GM23338 (cell line): ENCODE data around the gene SUSD4. TPM values are rescaled to one million over a fixed set of nuclear protein-coding genes. Genes with fewer than 3 reads are reported as not detected.

Source experiments
- ATAC-seq: fragments of 200-7000 bp; cut with Tn5 transposase; 3 replicates; pipeline ENCODE4 v1.9.1; 2020
- DNase-seq: peaks from one replicate; pipeline ENCODE4 v3.0.0-alpha.2; 2015; ENCODE audit warnings: low spot score
- H2AFZ ChIP-seq: fragments of 200-600 bp; sonication (generic); 2 replicates; pipeline ENCODE4 v1.8.0; 2016; ENCODE audit warnings: antibody characterized with exemption, mild to moderate bottlenecking, moderate library complexity
- H3F3A ChIP-seq: fragments of 200-600 bp; sonication (generic); replicated peaks from 2 replicates; pipeline ENCODE4 v1.8.0; 2017; ENCODE audit warnings: antibody characterized with exemption, mixed run types, low read depth
- H3K27ac ChIP-seq: fragments of 200-600 bp; sonication (generic); 2 replicates; pipeline ENCODE4 v1.6.1; 2016; ENCODE audit warnings: low read depth
- H3K27me3 ChIP-seq: fragments of 200-600 bp; sonication (generic); 2 replicates; pipeline ENCODE4 v1.8.0; 2016; ENCODE audit warnings: mild to moderate bottlenecking, mixed run types, moderate library complexity; ENCODE audit not compliant: insufficient read depth
- H3K36me3 ChIP-seq: fragments of 200-600 bp; sonication (generic); 2 replicates; pipeline ENCODE4 v1.8.0; 2016; ENCODE audit warnings: mild to moderate bottlenecking; ENCODE audit not compliant: insufficient read depth
- H3K4me1 ChIP-seq: fragments of 200-600 bp; sonication (generic); 2 replicates; pipeline ENCODE4 v1.8.0; 2016; ENCODE audit warnings: mild to moderate bottlenecking, moderate library complexity; ENCODE audit not compliant: insufficient read depth
- H3K4me2 ChIP-seq: fragments of 200-600 bp; sonication (generic); 2 replicates; pipeline ENCODE4 v1.7.1; 2017; ENCODE audit warnings: mixed run types
- H3K4me3 ChIP-seq: fragments of 200-600 bp; sonication (generic); 2 replicates; pipeline ENCODE4 v1.6.1; 2016; ENCODE audit warnings: mixed run types
- H3K79me2 ChIP-seq: fragments of 200-600 bp; sonication (generic); replicated peaks from 2 replicates; pipeline ENCODE4 v1.8.0; 2017; ENCODE audit warnings: mild to moderate bottlenecking; ENCODE audit not compliant: insufficient read depth
- H3K9me2 ChIP-seq: fragments of 200-600 bp; sonication (generic); 2 replicates; pipeline ENCODE4 v1.8.0; 2017; ENCODE audit not compliant: insufficient read depth
- H4K20me1 ChIP-seq: fragments of 200-600 bp; sonication (generic); replicated peaks from 2 replicates; pipeline ENCODE4 v1.8.0; 2017; ENCODE audit warnings: mild to moderate bottlenecking; ENCODE audit not compliant: insufficient read depth
- H3K27ac Mint-ChIP-seq: 2 replicates; pipeline ENCODE4 v1.8.0; 2020; ENCODE audit warnings: inconsistent platforms, mild to moderate bottlenecking, moderate library complexity, mixed read lengths
- H3K27me3 Mint-ChIP-seq: 3 replicates; pipeline ENCODE4 v1.8.0; 2022; ENCODE audit warnings: low read depth, mild to moderate bottlenecking, moderate library complexity, mixed read lengths, inconsistent platforms; ENCODE audit not compliant: insufficient read depth, poor library complexity
- H3K36me3 Mint-ChIP-seq: 3 replicates; pipeline ENCODE4 v1.8.0; 2021; ENCODE audit warnings: low read depth, mild to moderate bottlenecking, inconsistent platforms, moderate library complexity, mixed read lengths
- H3K4me1 Mint-ChIP-seq: 3 replicates; pipeline ENCODE4 v1.8.0; 2020; ENCODE audit warnings: mild to moderate bottlenecking, inconsistent platforms, mixed read lengths
- H3K4me3 Mint-ChIP-seq: 3 replicates; pipeline ENCODE4 v1.8.0; 2021; ENCODE audit warnings: moderate library complexity, mild to moderate bottlenecking, inconsistent platforms, mixed read lengths
- H3K9me3 Mint-ChIP-seq: 3 replicates; pipeline ENCODE4 v1.8.0; 2020; ENCODE audit warnings: moderate library complexity, mild to moderate bottlenecking, inconsistent platforms, mixed read lengths
- CREB1 ChIP-seq: fragments of 250-450 bp; sonication (Bioruptor Pico); IDR thresholded peaks from 2 replicates; pipeline ENCODE4 v1.5.0; 2020; ENCODE audit warnings: low read depth, mild to moderate bottlenecking, moderate library complexity
- ETS1 ChIP-seq: IDR thresholded peaks from 2 replicates; pipeline ENCODE4 v1.6.1; 2016; ENCODE audit warnings: antibody characterized with exemption
- EZH2 ChIP-seq: fragments of 200-600 bp; sonication (generic); IDR thresholded peaks from one replicate; pipeline ENCODE4 v1.8.0; 2017; ENCODE audit warnings: antibody characterized with exemption, mild to moderate bottlenecking, low read depth; ENCODE audit not compliant: unreplicated experiment
- EZH2phosphoT487 ChIP-seq: fragments of 200-600 bp; sonication (generic); IDR thresholded peaks from one replicate; pipeline ENCODE4 v1.8.1; 2018; ENCODE audit warnings: antibody characterized with exemption; ENCODE audit not compliant: unreplicated experiment
- JUNB ChIP-seq: IDR thresholded peaks from one replicate; pipeline ENCODE4 v1.6.1; 2016; ENCODE audit warnings: antibody characterized with exemption; ENCODE audit not compliant: unreplicated experiment
- POLR2AphosphoS5 ChIP-seq: IDR thresholded peaks from 2 replicates; pipeline ENCODE4 v1.6.1; 2016; ENCODE audit warnings: antibody characterized with exemption, low read depth
- ZNF114 ChIP-seq: fragments of 250-450 bp; sonication (Bioruptor Pico); IDR thresholded peaks from 2 replicates; pipeline ENCODE4 v1.5.0; 2020; ENCODE audit warnings: mild to moderate bottlenecking, moderate library complexity
- ZNF462 ChIP-seq: fragments of 250-450 bp; sonication (Bioruptor Pico); IDR thresholded peaks from 2 replicates; pipeline ENCODE4 v1.5.0; 2020; ENCODE audit warnings: mild to moderate bottlenecking, moderate library complexity
- polyA plus RNA-seq: library from polyadenylated mRNA; unstranded; fragments of >200 nt; fragmentation: Nextera tagmentation; extraction: Ambion mirVana; gene quantifications from 2 replicates; pipeline ENCODE4 v1.2.1, GENCODE V29; 2016
- total RNA-seq: library from RNA; depleted of rRNA; stranded (reverse); fragments of >200 nt; shearing (Covaris generic); gene quantifications from 2 replicates; pipeline ENCODE4 v1.2.3, GENCODE V29; 2014
- TF ChIP-seq, protein P1 (sequence below), 2 experiments: fragments of 200-600 bp in 1 of 2; sonication (generic) in 1 of 2; conservative IDR thresholded peaks; 2 replicates each; pipeline versions ENCODE4 v1.5.1 to v1.6.1; 2016 to 2017; ENCODE audit warnings: antibody characterized with exemption in 2 of 2, low read depth in 2 of 2, mild to moderate bottlenecking in 2 of 2, moderate library complexity in 1 of 2
- TF ChIP-seq, protein P2 (sequence below): IDR thresholded peaks from one replicate; pipeline ENCODE4 v1.6.1; 2018; ENCODE audit warnings: antibody characterized with exemption; ENCODE audit not compliant: unreplicated experiment

Gene SUSD4
- total and polyA plus RNA-seq, 2 experiments from 2014 or later = 2.3 to 3.6 TPM

- Mint-ChIP-seq H3K4me3 (no peak overlapping the region), H3K9me3 (no peaks in the 10 kb centered on the region), H3K27me3 (no peaks in the 10 kb centered on the region), H3K4me1 (peaks cover 10% of the 10 kb centered on the region; the same call in 2 of the 3 replicates), H3K36me3 (no peaks in the 10 kb centered on the region), H3K27ac (no peak overlapping the region)
- Histone ChIP-seq H2AFZ (no peak overlapping the region), H3K27me3 (no peaks in the 10 kb centered on the region), H3K9me2 (no peaks in the 10 kb centered on the region), H3K4me3 (no peak overlapping the region), H3K4me1 (no peaks in the 10 kb centered on the region; the same call in 1 of the 2 replicates), H4K20me1 (no peaks in the 10 kb centered on the region), H3F3A (no peaks in the 10 kb centered on the region), H3K79me2 (no peaks in the 10 kb centered on the region), H3K27ac (no peak overlapping the region), H3K36me3 (no peaks in the 10 kb centered on the region), H3K4me2 (no peak overlapping the region)
- DNase-seq (no peak), ATAC-seq (no peak)
- no peak for TF ChIP-seq EZH2phosphoT487
- TF ChIP-seq JUNB = no peak
- no peak for TF ChIP-seq POLR2AphosphoS5
- no peak for TF ChIP-seq ETS1
- TF ChIP-seq, protein P1, sequence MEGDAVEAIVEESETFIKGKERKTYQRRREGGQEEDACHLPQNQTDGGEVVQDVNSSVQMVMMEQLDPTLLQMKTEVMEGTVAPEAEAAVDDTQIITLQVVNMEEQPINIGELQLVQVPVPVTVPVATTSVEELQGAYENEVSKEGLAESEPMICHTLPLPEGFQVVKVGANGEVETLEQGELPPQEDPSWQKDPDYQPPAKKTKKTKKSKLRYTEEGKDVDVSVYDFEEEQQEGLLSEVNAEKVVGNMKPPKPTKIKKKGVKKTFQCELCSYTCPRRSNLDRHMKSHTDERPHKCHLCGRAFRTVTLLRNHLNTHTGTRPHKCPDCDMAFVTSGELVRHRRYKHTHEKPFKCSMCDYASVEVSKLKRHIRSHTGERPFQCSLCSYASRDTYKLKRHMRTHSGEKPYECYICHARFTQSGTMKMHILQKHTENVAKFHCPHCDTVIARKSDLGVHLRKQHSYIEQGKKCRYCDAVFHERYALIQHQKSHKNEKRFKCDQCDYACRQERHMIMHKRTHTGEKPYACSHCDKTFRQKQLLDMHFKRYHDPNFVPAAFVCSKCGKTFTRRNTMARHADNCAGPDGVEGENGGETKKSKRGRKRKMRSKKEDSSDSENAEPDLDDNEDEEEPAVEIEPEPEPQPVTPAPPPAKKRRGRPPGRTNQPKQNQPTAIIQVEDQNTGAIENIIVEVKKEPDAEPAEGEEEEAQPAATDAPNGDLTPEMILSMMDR (conservative IDR thresholded peaks at IDR 0.05; ENCODE audit: low read depth in 2 of 2) = no peak
- TF ChIP-seq CREB1 (CRISPR knock-in tag) = no peak
- TF ChIP-seq ZNF462 = no peak
- TF ChIP-seq EZH2 = no peak
- TF ChIP-seq, protein P2, sequence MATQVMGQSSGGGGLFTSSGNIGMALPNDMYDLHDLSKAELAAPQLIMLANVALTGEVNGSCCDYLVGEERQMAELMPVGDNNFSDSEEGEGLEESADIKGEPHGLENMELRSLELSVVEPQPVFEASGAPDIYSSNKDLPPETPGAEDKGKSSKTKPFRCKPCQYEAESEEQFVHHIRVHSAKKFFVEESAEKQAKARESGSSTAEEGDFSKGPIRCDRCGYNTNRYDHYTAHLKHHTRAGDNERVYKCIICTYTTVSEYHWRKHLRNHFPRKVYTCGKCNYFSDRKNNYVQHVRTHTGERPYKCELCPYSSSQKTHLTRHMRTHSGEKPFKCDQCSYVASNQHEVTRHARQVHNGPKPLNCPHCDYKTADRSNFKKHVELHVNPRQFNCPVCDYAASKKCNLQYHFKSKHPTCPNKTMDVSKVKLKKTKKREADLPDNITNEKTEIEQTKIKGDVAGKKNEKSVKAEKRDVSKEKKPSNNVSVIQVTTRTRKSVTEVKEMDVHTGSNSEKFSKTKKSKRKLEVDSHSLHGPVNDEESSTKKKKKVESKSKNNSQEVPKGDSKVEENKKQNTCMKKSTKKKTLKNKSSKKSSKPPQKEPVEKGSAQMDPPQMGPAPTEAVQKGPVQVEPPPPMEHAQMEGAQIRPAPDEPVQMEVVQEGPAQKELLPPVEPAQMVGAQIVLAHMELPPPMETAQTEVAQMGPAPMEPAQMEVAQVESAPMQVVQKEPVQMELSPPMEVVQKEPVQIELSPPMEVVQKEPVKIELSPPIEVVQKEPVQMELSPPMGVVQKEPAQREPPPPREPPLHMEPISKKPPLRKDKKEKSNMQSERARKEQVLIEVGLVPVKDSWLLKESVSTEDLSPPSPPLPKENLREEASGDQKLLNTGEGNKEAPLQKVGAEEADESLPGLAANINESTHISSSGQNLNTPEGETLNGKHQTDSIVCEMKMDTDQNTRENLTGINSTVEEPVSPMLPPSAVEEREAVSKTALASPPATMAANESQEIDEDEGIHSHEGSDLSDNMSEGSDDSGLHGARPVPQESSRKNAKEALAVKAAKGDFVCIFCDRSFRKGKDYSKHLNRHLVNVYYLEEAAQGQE = no peak
- no peak for TF ChIP-seq ZNF114 (CRISPR knock-in tag)
These were observed 93.8 kb downstream of the SUSD4 start for GRCh38 chr1:223270155-223270554.
